ENCODE data around the gene BRICD5. TPM values are rescaled to one million over a fixed set of nuclear protein-coding genes. Genes with fewer than 3 reads are reported as not detected.
"Not testable (repeated sequence)": the region's sequence is repeated elsewhere in the genome, so short reads cannot be mapped to it uniquely, and the experiment has no call there.

BRICD5 gene
- total RNA-seq, 1 experiment from 2014 or later = 3.9 TPM

DNA sequence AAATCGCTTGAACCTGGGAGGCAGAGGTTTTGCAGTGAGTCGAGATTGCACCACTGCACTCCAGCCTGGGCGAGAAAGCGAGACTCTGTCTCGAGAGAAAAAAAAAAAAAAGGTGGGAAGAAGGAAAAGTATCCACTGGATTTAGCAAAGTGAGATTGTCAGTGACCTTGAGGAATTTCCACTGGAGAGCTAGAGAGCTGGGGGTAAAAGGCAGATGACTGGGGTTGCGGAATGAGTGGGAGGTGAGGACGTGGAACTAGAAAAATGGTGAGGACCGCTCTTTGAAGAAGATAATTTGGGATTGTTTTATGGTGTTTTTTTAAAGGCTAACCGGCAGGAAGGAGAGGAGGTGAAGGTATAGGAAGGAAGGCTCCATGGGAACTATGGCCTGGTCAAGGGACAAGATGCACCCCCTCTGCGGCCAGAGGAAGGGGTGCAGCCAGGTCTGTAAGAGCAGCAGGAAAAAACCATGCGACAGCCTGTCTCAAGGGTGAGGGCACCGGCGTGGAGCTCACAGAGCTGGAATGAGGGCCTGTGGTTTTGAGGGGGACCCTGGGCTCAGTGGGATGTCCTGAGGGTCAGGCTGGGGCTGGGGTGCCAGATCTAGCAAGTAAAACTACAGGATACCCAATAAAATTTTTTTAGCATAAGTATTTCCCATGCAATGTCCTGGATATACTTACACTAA lies 6.1 kb downstream of the BRICD5 start:
- peaks cover 13% of the 10 kb centered on the region for H3K36me3 ChIP-seq (replicated peaks; ENCODE audit: control insufficient read depth, insufficient read depth, low read length)
- DNase-seq = no peak
- peak overlapping the region; percentile 92 for H3K4me3 ChIP-seq (ENCODE audit: insufficient read depth, low read depth, low read length)
- H3K27me3 ChIP-seq (ENCODE audit: control insufficient read depth, insufficient read depth, low read length) = peaks cover 3% of the 10 kb centered on the region; the same call in 1 of the 2 replicates

DNA sequence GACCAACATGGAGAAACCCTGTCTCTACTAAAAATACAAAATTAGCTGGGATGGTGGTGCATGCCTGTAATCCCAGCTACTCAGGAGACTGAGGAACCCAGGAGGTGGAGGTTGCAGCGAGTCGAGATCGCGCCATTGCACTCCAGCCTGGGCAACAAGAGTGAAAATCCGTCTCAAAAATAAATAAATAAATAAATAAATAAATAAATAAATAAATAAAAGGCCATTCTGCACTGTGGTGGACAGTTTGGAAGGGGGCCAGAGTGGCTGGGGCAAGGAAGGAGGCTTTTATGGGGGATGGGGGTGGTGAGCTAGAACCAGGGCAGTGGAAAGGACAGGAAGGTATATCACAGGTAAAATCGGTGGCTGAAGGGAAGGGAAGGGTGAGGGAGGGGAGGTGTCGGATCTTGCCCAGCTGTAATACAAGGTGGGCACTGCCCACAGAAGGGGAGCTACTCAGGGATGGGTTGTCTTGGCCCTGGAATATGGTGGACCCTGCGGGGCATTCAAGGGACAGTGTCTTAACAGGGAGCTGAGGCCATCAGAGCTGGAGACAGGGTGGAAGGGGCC lies 7.5 kb downstream of the BRICD5 start:
- DNase-seq; H3K4me3 ChIP-seq (ENCODE audit: insufficient read depth, low read depth, low read length); H3K36me3 ChIP-seq (replicated peaks; ENCODE audit: control insufficient read depth, insufficient read depth, low read length): not testable (repeated sequence)
- H3K27me3 ChIP-seq (ENCODE audit: control insufficient read depth, insufficient read depth, low read length) = peaks cover 11% of the 10 kb centered on the region

DNA sequence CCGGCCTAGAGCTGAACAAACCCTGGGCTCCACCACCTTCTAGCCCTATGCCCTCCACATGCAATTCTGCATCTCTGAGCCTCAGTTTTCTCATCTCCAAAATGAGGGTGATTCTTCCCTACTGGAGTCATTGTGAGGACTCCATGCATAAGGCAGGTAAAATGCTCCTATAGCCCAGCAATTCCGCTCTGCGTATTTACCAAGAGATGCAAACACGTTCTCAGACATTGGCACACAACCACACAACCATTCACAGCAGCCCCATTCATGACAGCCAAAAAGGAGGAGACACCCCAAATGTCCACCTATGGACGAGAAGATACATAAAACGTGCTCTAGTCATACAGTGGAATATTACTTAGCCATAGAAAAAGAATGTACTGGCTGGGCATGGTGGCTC lies 10.3 kb downstream of the BRICD5 start:
- H3K27me3 ChIP-seq (ENCODE audit: control insufficient read depth, insufficient read depth, low read length) = peaks cover 31% of the 10 kb centered on the region
- no peak overlapping the region for H3K4me3 ChIP-seq (ENCODE audit: insufficient read depth, low read depth, low read length)
- no peaks in the 10 kb centered on the region for H3K36me3 ChIP-seq (replicated peaks; ENCODE audit: control insufficient read depth, insufficient read depth, low read length)
- DNase-seq = no peak

DNA sequence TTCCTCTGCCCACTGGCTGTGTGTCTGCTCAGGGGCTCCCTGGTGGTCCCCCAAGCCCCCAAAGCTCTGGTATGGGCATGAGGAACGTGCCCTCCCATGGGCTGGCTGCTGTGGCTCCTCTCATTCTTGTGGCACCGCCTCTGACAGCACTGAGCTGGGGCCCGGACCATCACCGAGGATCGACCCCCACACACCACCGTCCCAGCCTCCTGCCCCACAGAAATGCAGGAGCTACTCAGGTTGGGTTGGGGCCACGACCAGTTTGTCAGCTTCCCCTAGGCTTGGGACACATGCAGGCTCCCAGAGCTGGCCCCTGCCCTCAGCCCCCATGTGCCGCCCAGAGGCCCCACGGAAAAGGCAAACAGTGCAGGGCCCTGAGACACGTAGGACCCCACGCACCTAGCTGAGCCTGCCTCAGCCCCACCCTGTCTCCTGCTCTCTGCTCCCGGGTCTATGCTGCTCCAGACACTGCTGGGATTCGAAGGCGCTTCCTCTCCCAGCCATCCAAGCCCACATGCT lies 11.0 kb downstream of the BRICD5 start:
- no peak for DNase-seq
- H3K4me3 ChIP-seq (ENCODE audit: insufficient read depth, low read depth, low read length) = no peak overlapping the region
- no peaks in the 10 kb centered on the region for H3K36me3 ChIP-seq (replicated peaks; ENCODE audit: control insufficient read depth, insufficient read depth, low read length)
- H3K27me3 ChIP-seq (ENCODE audit: control insufficient read depth, insufficient read depth, low read length) = peaks cover 35% of the 10 kb centered on the region

DNA sequence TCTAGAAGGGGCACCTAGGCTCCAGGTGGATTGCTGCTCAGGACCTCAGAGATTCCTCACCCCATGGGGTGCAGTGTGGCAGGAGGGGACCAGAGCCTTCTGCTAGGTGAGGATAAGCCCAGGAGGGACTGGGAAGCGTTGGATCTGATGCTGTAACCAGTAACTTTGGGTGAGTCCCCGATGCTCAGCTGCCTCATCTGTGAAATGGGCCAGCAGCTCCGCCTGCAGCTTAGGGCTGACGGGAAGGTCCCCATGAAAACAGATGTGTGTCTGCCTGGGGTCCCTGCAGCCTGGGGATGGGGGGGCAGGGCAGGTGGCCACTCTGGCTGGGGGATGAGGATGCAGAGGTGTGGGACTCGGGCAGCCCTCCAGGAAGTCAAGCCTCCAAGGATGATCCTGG lies 11.6 kb downstream of the BRICD5 start:
- Histone ChIP-seq H3K36me3 (replicated peaks; ENCODE audit: control insufficient read depth, insufficient read depth, low read length) (no peaks in the 10 kb centered on the region), H3K27me3 (ENCODE audit: control insufficient read depth, insufficient read depth, low read length) (peaks cover 35% of the 10 kb centered on the region), H3K4me3 (ENCODE audit: insufficient read depth, low read depth, low read length) (no peak overlapping the region)
- DNase-seq = no peak

DNA sequence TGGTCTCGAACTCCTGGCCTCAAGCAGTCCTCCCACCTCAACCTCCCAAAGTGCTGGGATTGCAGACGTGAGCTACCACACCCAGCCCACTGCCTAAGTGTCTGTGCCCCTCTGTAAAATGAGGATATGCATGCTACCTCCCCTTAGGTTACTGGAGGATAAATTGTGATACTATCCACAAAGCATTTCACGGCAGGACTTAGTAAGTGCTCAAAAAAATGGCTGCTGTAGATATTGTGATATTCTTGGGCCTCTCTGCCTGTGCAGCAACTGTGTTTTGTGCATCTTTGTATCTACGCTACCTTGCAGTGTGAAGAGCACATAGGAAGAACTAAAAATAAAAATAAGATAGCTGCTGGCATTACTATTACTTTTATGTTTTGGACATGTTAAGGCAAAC lies 12.4 kb downstream of the BRICD5 start:
- no peak overlapping the region for H3K4me3 ChIP-seq (ENCODE audit: insufficient read depth, low read depth, low read length)
- no peaks in the 10 kb centered on the region for H3K36me3 ChIP-seq (replicated peaks; ENCODE audit: control insufficient read depth, insufficient read depth, low read length)
- no peak for DNase-seq
- peaks cover 35% of the 10 kb centered on the region for H3K27me3 ChIP-seq (ENCODE audit: control insufficient read depth, insufficient read depth, low read length)

DNA sequence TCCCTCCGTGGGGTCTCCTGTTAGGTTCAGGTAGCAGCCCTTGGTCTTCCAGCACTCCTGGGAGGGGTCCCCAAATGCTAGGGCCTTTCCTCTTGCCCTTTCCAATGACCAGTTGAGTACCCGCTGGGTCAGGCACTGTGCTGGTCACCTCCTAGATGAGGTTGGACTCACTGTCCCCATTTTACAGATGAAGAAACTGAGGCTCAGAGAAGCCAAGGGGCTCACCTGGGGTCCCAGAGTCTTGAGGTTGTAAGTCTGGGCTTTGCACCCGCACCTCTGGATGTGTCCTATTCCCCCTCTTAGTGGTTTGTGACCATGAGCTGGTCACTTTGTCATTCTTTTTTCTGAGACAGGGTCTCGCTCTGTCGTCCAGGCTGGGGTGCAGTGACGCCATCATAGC lies 12.9 kb downstream of the BRICD5 start:
- Histone ChIP-seq H3K4me3 (ENCODE audit: insufficient read depth, low read depth, low read length) (no peak overlapping the region), H3K27me3 (ENCODE audit: control insufficient read depth, insufficient read depth, low read length) (peaks cover 35% of the 10 kb centered on the region), H3K36me3 (replicated peaks; ENCODE audit: control insufficient read depth, insufficient read depth, low read length) (no peaks in the 10 kb centered on the region)
- no peak for DNase-seq

DNA sequence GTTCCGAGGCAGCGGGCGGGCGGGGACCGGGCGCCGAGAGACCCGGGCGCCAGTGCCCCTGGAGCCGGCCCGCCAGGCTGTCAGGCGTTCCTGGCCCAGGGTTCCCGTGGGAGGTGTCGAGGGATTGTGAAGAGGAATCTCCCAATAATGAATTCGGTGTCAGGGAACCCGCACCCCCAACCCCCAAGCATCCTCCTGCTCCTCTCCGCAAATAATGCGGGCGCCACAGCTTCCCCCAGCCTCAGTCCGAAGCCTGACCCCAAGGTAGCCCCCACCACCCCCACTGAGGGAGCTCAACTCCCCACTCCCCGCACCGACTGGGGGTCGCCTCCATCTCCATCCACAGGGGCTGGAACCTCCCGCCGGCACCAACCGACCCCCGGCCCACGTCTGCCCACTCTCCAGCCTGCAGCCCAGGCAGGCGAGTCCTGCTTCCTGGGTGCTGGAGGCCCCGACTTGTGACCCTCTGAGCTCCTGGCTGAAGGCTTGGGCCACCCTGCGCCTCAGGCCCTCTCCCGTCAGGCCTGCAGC lies 13.6 kb downstream of the BRICD5 start:
- Histone ChIP-seq H3K36me3 (replicated peaks; ENCODE audit: control insufficient read depth, insufficient read depth, low read length) (no peaks in the 10 kb centered on the region), H3K27me3 (ENCODE audit: control insufficient read depth, insufficient read depth, low read length) (peaks cover 35% of the 10 kb centered on the region), H3K4me3 (ENCODE audit: insufficient read depth, low read depth, low read length) (peak overlapping the region; percentile 32)
- no peak for DNase-seq

DNA sequence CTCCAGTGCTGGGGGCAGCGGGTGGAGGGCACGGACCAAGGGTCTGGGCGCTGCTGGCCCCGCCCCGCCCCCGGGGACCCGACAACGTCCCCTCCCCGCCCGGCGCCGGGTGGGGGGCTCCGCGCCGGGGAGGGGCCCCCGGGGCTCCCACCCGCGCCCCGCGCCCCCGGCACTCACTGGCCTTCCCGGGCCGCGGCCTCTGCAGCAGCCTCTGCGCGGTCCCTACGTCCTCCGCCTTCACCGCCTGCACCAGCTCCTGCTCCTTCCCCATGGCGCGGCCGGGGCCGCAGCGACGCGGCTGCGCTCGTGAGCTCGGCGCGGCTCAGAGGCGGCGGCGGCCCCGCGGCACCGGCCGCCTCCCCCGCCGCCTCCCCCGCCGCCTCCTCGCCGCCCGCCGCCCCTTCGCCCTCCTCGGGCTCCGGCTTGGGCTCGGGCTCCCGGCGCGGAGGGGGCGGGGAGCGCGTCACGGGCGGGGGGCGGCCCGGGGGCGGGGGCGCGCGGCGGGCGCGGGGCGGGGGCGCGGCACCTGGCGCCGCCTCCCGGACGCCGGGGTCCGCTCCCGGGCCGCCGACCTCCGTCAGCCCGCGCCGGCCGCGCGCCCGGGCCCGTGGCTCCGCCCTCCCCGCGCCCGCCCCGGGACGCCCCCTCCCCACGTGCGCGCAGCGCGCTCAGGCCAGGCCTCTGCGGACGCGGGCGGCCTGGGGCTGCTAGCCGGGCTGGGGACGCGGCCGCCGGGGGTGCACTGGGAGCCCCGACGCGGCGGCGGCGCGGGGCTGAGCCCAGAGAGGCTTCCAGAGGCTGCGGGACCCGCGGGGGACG lies 14.3 kb downstream of the BRICD5 start, which contains the start of gene CASKIN1:
CASKIN1 (minus strand) TSS at position 444 of the 819 bp plus-strand sequence; CDS start at position 271, 173 bp downstream.
- Histone ChIP-seq H3K36me3 (replicated peaks; ENCODE audit: control insufficient read depth, insufficient read depth, low read length) (no peaks in the 10 kb centered on the region), H3K27me3 (ENCODE audit: control insufficient read depth, insufficient read depth, low read length) (peaks cover 35% of the 10 kb centered on the region), H3K4me3 (ENCODE audit: insufficient read depth, low read depth, low read length) (peak within 1 kb of the TSS; percentile 47)
- peak; percentile 94 for DNase-seq

DNA sequence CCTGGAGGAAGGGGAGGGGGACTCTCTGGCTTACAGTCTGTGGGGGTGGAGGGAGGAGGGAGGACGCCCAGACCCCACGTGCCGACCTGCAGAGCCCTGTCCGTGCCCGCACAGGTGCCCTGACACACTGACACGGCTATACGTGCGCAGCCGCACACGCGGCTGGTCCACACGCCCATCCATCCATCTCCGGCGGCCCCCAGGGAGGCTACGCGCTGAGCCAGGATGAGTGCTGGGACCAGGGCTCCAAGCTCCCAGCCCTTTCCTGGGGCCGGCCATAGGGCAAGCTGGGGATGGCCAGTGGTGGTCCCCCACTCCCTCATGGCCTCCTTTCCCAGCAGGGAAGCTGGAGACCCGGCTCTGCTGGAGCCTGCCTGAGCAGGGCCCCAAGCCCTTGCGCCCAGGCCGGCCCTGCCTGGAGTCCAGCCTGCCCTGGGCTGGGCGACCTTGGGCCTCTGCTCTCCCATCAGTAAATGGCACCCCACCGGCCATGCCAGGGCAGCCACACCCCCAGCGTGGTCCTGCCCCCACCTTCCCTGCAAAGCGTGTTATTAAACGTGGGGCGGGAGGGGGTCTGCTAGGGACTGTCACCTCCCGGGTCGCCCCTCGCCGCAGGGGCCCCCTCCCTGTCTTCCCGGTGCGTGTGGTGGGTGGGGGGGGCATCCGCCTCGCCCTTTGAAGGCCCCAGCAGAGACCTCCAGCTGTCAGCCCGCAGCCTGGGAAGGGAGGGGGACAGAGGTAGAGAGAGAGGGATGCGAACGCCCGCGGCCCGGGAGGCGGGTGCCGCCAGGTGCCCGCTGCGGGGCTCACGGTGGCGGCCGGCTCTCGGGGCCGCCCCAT lies 15.1 kb downstream of the BRICD5 start:
- H3K27me3 ChIP-seq (ENCODE audit: control insufficient read depth, insufficient read depth, low read length) = peaks cover 35% of the 10 kb centered on the region
- DNase-seq = peak; percentile 90
- H3K36me3 ChIP-seq (replicated peaks; ENCODE audit: control insufficient read depth, insufficient read depth, low read length) = no peaks in the 10 kb centered on the region
- H3K4me3 ChIP-seq (ENCODE audit: insufficient read depth, low read depth, low read length) = peak overlapping the region; percentile 47

DNA sequence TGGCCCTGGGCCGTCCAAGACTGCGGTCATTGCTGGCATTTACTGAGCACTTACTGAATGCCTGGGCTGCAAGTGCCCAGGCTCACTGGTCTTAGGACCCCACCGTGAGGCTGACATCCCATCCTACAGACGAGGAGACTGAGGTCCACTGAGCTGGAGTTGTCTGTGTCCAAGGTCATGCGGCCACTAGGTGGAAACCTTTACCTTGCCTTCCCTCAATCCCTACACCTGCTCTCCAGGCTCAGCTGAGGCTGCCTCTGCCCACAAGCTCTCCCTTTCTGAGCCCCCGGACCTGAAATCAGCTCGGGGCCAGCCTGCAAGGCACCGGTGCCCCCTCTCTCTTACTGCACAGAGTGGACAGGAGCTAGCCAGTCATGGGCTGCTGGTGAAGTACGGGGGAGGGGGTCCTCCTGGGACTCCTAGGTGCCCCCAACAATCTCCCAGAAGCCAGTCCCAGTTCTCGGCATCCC lies 15.8 kb downstream of the BRICD5 start:
- peaks cover 33% of the 10 kb centered on the region for H3K27me3 ChIP-seq (ENCODE audit: control insufficient read depth, insufficient read depth, low read length)
- DNase-seq = peak; percentile 95
- H3K36me3 ChIP-seq (replicated peaks; ENCODE audit: control insufficient read depth, insufficient read depth, low read length) = no peaks in the 10 kb centered on the region
- peak overlapping the region; percentile 47 for H3K4me3 ChIP-seq (ENCODE audit: insufficient read depth, low read depth, low read length)

DNA sequence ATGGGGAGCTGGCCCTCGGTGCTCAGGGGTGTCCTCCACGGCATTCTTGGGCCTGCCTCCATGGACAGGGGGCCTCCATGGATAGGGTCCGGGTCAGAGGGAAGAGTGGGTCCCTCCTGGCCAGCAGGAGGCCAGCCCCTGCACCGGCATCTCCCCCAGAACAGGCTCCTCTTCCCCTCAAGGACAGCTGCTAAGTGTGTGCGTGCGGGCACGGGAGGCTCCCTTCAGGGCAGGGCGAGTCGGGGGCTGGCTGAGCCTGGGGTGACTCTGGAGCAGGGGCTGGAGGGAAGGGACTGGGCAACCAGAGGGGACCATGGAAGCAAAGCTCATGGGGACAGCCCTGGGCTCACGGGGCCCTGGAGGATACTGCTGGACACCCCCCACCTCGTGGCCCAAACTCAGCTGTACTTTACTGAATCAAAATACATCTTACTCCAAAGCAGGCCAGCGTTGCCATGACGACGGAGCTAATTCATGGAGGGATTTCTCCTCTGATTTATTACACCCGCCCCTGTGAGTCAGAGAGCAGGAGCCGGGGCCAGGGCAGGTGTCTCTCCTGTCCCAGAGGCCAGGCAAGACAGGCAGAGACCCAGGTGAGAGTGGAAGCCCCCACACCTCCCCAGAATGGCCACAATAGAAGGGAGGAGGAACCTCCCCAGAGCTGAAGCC lies 16.4 kb downstream of the BRICD5 start:
- H3K36me3 ChIP-seq (replicated peaks; ENCODE audit: control insufficient read depth, insufficient read depth, low read length) = no peaks in the 10 kb centered on the region
- H3K4me3 ChIP-seq (ENCODE audit: insufficient read depth, low read depth, low read length) = no peak overlapping the region
- DNase-seq = no peak

DNA sequence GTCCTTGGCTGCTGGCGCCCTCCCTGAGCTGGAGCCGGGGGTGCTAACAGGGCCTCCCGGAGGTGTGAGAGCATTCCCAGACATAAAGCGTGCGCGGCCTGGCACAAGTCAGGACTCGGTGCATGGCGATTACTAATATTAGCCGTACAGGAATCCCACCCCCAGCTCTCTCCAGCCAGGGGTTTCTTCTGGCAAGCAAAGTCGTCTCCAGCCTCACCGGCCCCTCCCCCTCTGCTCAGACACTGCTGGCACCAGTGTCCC lies 19.3 kb downstream of the BRICD5 start:
- H3K4me3 ChIP-seq (ENCODE audit: insufficient read depth, low read depth, low read length) = no peak overlapping the region
- H3K27me3 ChIP-seq (ENCODE audit: control insufficient read depth, insufficient read depth, low read length) = peaks cover 11% of the 10 kb centered on the region
- no peaks in the 10 kb centered on the region for H3K36me3 ChIP-seq (replicated peaks; ENCODE audit: control insufficient read depth, insufficient read depth, low read length)
- no peak for DNase-seq

More for the DNA sequence above, 16.4 kb downstream of the BRICD5 start:
- peaks cover 32% of the 10 kb centered on the region for H3K27me3 ChIP-seq (ENCODE audit: control insufficient read depth, insufficient read depth, low read length)

Measured in H7 (cell line).